ENCODE measurements around the gene ZNF511. TPM values are rescaled to one million over a fixed set of nuclear protein-coding genes. Genes with fewer than 3 reads are reported as not detected.

The ZNF511 gene
- total RNA-seq, 4 donors from 2014 or later = 16.1 to 26.7 (median 17.7) TPM

- intact Hi-C loops (cut with DNase I) = no loop called here
- Histone ChIP-seq H3K4me1 (peaks cover 6 to 22% (median 13%) of the 10 kb centered on the region in 3 donors), H3K27ac (no peak overlapping the region), H3K36me3 (peaks cover 0 to 40% (median 3%) of the 10 kb centered on the region in 3 donors), H3K9me3 (no peaks in the 10 kb centered on the region), H3K27me3 (no peaks in the 10 kb centered on the region), H3K4me3 (no peak overlapping the region)
- DNase-seq = no peak
- WGBS, 2 donors = 92 to 94% methylated on average over 21 to 22 of the region's 23 CpGs
- TF ChIP-seq POLR2A (IDR thresholded peaks at IDR 0.05) (no peak), CTCF (IDR thresholded peaks at IDR 0.05) (no peak)
These were observed 3.5 kb downstream of the ZNF511 start for GRCh38 chr10:133312016-133312768.

GRCh38 chr10:133312769-133313145 is 4.0 kb downstream of the ZNF511 start:
- Histone ChIP-seq H3K9me3 (no peaks in the 10 kb centered on the region), H3K27me3 (no peaks in the 10 kb centered on the region), H3K4me3 (no peak overlapping the region), H3K36me3 (peaks cover 0 to 40% (median 3%) of the 10 kb centered on the region in 3 donors), H3K27ac (no peak overlapping the region), H3K4me1 (peaks cover 1 to 16% (median 7%) of the 10 kb centered on the region in 3 donors)
- TF ChIP-seq POLR2A (IDR thresholded peaks at IDR 0.05) (no peak), CTCF (IDR thresholded peaks at IDR 0.05) (no peak)
- no peak for DNase-seq
- WGBS, 2 donors = 90 to 92% methylated on average over 8 to 9 of the region's 9 CpGs
- intact Hi-C loops (cut with DNase I) = no loop called here

GRCh38 chr10:133313192-133313591 is 4.5 kb downstream of the ZNF511 start:
- H3K4me1 ChIP-seq = peaks cover 0 to 13% (median 5%) of the 10 kb centered on the region in 3 donors
- DNase-seq = no peak
- no peaks in the 10 kb centered on the region for H3K9me3 ChIP-seq
- no peak overlapping the region for H3K27ac ChIP-seq
- peaks cover 0 to 40% (median 3%) of the 10 kb centered on the region in 3 donors for H3K36me3 ChIP-seq
- 80 to 91% methylated on average over 4 of the region's 4 CpGs for WGBS, 2 donors
- H3K4me3 ChIP-seq = no peak overlapping the region
- intact Hi-C loops (cut with DNase I) = no loop called here
- H3K27me3 ChIP-seq = no peaks in the 10 kb centered on the region
- TF ChIP-seq POLR2A (IDR thresholded peaks at IDR 0.05) (no peak), CTCF (IDR thresholded peaks at IDR 0.05) (no peak)

- intact Hi-C loops (cut with DNase I) = no loop called here
- 78 to 84% methylated on average over 6 to 7 of the region's 12 CpGs for WGBS, 2 donors
- no peak overlapping the region for H3K4me3 ChIP-seq
- peaks cover 5 to 12% (median 5%) of the 10 kb centered on the region in 3 donors for H3K4me1 ChIP-seq
- DNase-seq = no peak
- peaks cover 0 to 16% (median 0%) of the 10 kb centered on the region in 4 donors for H3K27me3 ChIP-seq
- no peak overlapping the region for H3K27ac ChIP-seq
- TF ChIP-seq POLR2A (IDR thresholded peaks at IDR 0.05) (no peak), CTCF (IDR thresholded peaks at IDR 0.05) (no peak)
- no peaks in the 10 kb centered on the region for H3K9me3 ChIP-seq
- H3K36me3 ChIP-seq = peaks cover 0 to 35% (median 3%) of the 10 kb centered on the region in 3 donors
These were observed 6.2 kb downstream of the ZNF511 start for GRCh38 chr10:133314911-133315310.

GRCh38 chr10:133315847-133316246 is 7.1 kb downstream of the ZNF511 start:
- H3K27me3 ChIP-seq = peaks cover 0 to 25% (median 0%) of the 10 kb centered on the region in 4 donors
- H3K27ac ChIP-seq = no peak overlapping the region
- H3K36me3 ChIP-seq = peaks cover 0 to 26% (median 0%) of the 10 kb centered on the region in 3 donors
- H3K4me3 ChIP-seq = no peak overlapping the region
- peaks cover 5 to 12% (median 5%) of the 10 kb centered on the region in 3 donors for H3K4me1 ChIP-seq
- 70 to 77% methylated on average over 3 to 5 of the region's 5 CpGs for WGBS, 2 donors
- intact Hi-C loops (cut with DNase I) = no loop called here
- H3K9me3 ChIP-seq = no peaks in the 10 kb centered on the region
- TF ChIP-seq CTCF (IDR thresholded peaks at IDR 0.05) (no peak), POLR2A (IDR thresholded peaks at IDR 0.05) (no peak)
- no peak for DNase-seq
